ENCODE data around the gene PRDM16. TPM values are rescaled to one million over a fixed set of nuclear protein-coding genes. Genes with fewer than 3 reads are reported as not detected.

Gene PRDM16
- total and polyA plus RNA-seq, 2 of the 13 experiments (the other 11 are each of a cell fraction or from before 2014, with no cell fraction given): 0.15 to 0.81 TPM

GRCh38 chr1:3142236-3142635 lies 73.2 kb downstream of the PRDM16 start:
- no peaks in the 10 kb centered on the region for H3K9me3 ChIP-seq (ENCODE audit: low read length)
- no peak overlapping the region for H3K4me3 ChIP-seq (replicated peaks in 1 of 3; ENCODE audit: insufficient read depth in 1 of 3, low read depth in 2 of 3, low read length in 3 of 3)
- 36% methylated on average over 3 of the region's 17 CpGs for WGBS (ENCODE audit: low lambda C conversion rate)
- H3K4me1 ChIP-seq (ENCODE audit: insufficient read depth, low read length): peaks cover 32% of the 10 kb centered on the region
- H3K36me3 ChIP-seq (replicated peaks in 1 of 2; ENCODE audit: control insufficient read depth in 1 of 2, insufficient read depth in 2 of 2, low read length in 2 of 2): no peaks in the 10 kb centered on the region
- no TSS peak for BruUV-seq (replicated peaks)
- ATAC-seq (no peak), DNase-seq (ENCODE audit: low spot score) (no peak), FAIRE-seq (no peak)
- intact Hi-C loops (cut with micrococcal nuclease; ENCODE audit: unreplicated experiment): no loop called here
- no peak overlapping the region for H3K27ac ChIP-seq (ENCODE audit: extremely low read length, insufficient read depth, low read length)
- CTCF ChIA-PET (ENCODE audit: low intra/inter-chr PET ratio, low total read pairs): no interaction called here
- TF ChIP-seq SNAI1 (CRISPR knock-in tag; IDR thresholded peaks at IDR 0.05; ENCODE audit: borderline replicate concordance): no peak
- TF ChIP-seq RBM22 (optimal IDR thresholded peaks at IDR 0.05; ENCODE audit: low read length): no peak
- TF ChIP-seq, protein P1, sequence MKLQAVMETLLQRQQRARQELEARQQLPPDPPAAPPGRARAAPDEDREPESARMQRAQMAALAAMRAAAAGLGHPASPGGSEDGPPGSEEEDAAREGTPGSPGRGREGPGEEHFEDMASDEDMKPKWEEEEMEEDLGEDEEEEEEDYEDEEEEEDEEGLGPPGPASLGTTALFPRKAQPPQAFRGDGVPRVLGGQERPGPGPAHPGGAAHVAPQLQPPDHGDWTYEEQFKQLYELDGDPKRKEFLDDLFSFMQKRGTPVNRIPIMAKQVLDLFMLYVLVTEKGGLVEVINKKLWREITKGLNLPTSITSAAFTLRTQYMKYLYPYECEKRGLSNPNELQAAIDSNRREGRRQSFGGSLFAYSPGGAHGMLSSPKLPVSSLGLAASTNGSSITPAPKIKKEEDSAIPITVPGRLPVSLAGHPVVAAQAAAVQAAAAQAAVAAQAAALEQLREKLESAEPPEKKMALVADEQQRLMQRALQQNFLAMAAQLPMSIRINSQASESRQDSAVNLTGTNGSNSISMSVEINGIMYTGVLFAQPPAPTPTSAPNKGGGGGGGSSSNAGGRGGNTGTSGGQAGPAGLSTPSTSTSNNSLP (IDR thresholded peaks at IDR 0.05; ENCODE audit: low read depth, low read length): no peak
- TF ChIP-seq ZNF382 (CRISPR knock-in tag; IDR thresholded peaks at IDR 0.05; ENCODE audit: borderline replicate concordance): no peak
- no peak for TF ChIP-seq HDAC6 (IDR thresholded peaks at IDR 0.05; ENCODE audit: low read depth, low read length)
- TF ChIP-seq NFYC (CRISPR knock-in tag; IDR thresholded peaks at IDR 0.05): no peak
- POLR2A ChIA-PET: no interaction called here
- H3K4me2 ChIP-seq (ENCODE audit: low read depth, low read length): no peak overlapping the region
- no peak overlapping the region for H2AFZ ChIP-seq (ENCODE audit: low read length)
- no peaks in the 10 kb centered on the region for H4K20me1 ChIP-seq (ENCODE audit: insufficient read depth, low read length)
- in situ Hi-C loops (cut with HindIII; ENCODE audit: extremely low pct_ligation_motif_present, low pct_unique_long_range_greater_than_20kb): no loop called here
- no peak overlapping the region for H3K9ac ChIP-seq (ENCODE audit: insufficient read depth, low read depth, low read length)
- H3K79me2 ChIP-seq (ENCODE audit: insufficient read depth, low read length): no peaks in the 10 kb centered on the region
- peaks cover 0 to 2% of the 10 kb centered on the region in 2 experiments; a peak in 1 of 5 replicates for H3K27me3 ChIP-seq (ENCODE audit: control insufficient read depth in 1 of 2, insufficient read depth in 2 of 2, low read length in 2 of 2)

DNA sequence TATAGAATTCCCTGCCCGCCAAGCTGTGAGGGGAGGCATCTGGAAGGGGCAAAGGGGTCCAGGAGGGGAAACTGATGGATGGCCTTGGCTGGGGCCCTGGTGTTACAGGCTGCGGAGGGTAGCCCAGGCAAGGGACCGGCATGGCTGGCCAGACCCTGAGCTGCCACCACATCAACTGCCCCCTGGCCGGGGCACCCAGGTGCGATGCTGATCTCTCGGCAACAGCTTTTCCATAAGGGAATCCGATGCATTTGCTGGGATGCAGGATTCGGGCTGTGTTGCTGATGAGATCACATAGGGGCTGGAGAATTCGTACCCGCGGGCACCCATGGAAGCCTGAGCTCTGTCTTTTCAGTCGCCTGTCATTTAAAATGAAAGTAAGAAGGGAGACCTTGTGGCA lies 73.7 kb downstream of the PRDM16 start:
- H3K4me1 ChIP-seq (ENCODE audit: insufficient read depth, low read length): peaks cover 27% of the 10 kb centered on the region
- H3K79me2 ChIP-seq (ENCODE audit: insufficient read depth, low read length): no peaks in the 10 kb centered on the region
- H3K27ac ChIP-seq (ENCODE audit: extremely low read length, insufficient read depth, low read length): no peak overlapping the region
- in situ Hi-C loops (cut with HindIII; ENCODE audit: extremely low pct_ligation_motif_present, low pct_unique_long_range_greater_than_20kb) (no loop called here), intact Hi-C loops (cut with micrococcal nuclease; ENCODE audit: unreplicated experiment) (no loop called here)
- H3K27me3 ChIP-seq (ENCODE audit: control insufficient read depth in 1 of 2, insufficient read depth in 2 of 2, low read length in 2 of 2): peaks cover 0 to 2% of the 10 kb centered on the region in 2 experiments; a peak in 1 of 5 replicates
- no peak overlapping the region for H3K4me3 ChIP-seq (replicated peaks in 1 of 3; ENCODE audit: insufficient read depth in 1 of 3, low read depth in 2 of 3, low read length in 3 of 3)
- no peak overlapping the region for H3K4me2 ChIP-seq (ENCODE audit: low read depth, low read length)
- no peak for ATAC-seq
- H2AFZ ChIP-seq (ENCODE audit: low read length): no peak overlapping the region
- ChIA-PET CTCF (ENCODE audit: low intra/inter-chr PET ratio, low total read pairs) (no interaction called here), POLR2A (no interaction called here)
- no TSS peak for BruUV-seq (replicated peaks)
- no peaks in the 10 kb centered on the region for H3K9me3 ChIP-seq (ENCODE audit: low read length)
- DNase-seq (ENCODE audit: low spot score): no peak
- no peaks in the 10 kb centered on the region for H4K20me1 ChIP-seq (ENCODE audit: insufficient read depth, low read length)
- no peaks in the 10 kb centered on the region for H3K36me3 ChIP-seq (replicated peaks in 1 of 2; ENCODE audit: control insufficient read depth in 1 of 2, insufficient read depth in 2 of 2, low read length in 2 of 2)
- 80% methylated on average over 5 of the region's 12 CpGs for WGBS (ENCODE audit: low lambda C conversion rate)
- H3K9ac ChIP-seq (ENCODE audit: insufficient read depth, low read depth, low read length): no peak overlapping the region
- no peak for FAIRE-seq
- TF ChIP-seq DNMT3B (CRISPR knock-in tag; conservative IDR thresholded peaks at IDR 0.05) (no peak), PHB2 (IDR thresholded peaks at IDR 0.05; ENCODE audit: partially characterized antibody) (no peak), HNRNPH1 (optimal IDR thresholded peaks at IDR 0.05; ENCODE audit: low read depth, low read length) (no peak), SYNCRIP (IDR thresholded peaks at IDR 0.05; ENCODE audit: insufficient read depth, low read depth, low read length) (no peak), DR1 (CRISPR knock-in tag; IDR thresholded peaks at IDR 0.05) (no peak), ZFP41 (CRISPR knock-in tag; IDR thresholded peaks at IDR 0.05; ENCODE audit: borderline replicate concordance) (no peak), ATF1 (CRISPR knock-in tag; IDR thresholded peaks at IDR 0.05) (no peak), MAZ (IDR thresholded peaks at IDR 0.05; ENCODE audit: borderline replicate concordance, low read depth, low read length) (no peak), MAZ (CRISPR knock-in tag; IDR thresholded peaks at IDR 0.05; ENCODE audit: low read depth) (no peak), ZNF780A (CRISPR knock-in tag; IDR thresholded peaks at IDR 0.05) (no peak), SALL1 (CRISPR knock-in tag; IDR thresholded peaks at IDR 0.05) (no peak), ZNF503 (CRISPR knock-in tag; IDR thresholded peaks at IDR 0.05) (no peak)
